NCI-H345 treated with DMSO at 0.1 percent for 48 hours (cell line): Measurements from ENCODE around the gene PCDHGA1.

Experiments
- DNase-seq: peaks from one replicate; lab custom pipeline; 2025; ENCODE audit not compliant: unreplicated experiment; lab: John Stamatoyannopoulos, UW

Gene PCDHGA1

GRCh38 chr5:141512911-141513626, 182.8 kb downstream of the PCDHGA1 start:
- no peak for DNase-seq

- no peak for DNase-seq
Measured at GRCh38 chr5:141513627-141514329, 183.5 kb downstream of the PCDHGA1 start.

GRCh38 chr5:141514330-141515133, 184.2 kb downstream of the PCDHGA1 start:
- DNase-seq: no peak

GRCh38 chr5:141515141-141515540, 184.8 kb downstream of the PCDHGA1 start:
- no peak for DNase-seq

DNA sequence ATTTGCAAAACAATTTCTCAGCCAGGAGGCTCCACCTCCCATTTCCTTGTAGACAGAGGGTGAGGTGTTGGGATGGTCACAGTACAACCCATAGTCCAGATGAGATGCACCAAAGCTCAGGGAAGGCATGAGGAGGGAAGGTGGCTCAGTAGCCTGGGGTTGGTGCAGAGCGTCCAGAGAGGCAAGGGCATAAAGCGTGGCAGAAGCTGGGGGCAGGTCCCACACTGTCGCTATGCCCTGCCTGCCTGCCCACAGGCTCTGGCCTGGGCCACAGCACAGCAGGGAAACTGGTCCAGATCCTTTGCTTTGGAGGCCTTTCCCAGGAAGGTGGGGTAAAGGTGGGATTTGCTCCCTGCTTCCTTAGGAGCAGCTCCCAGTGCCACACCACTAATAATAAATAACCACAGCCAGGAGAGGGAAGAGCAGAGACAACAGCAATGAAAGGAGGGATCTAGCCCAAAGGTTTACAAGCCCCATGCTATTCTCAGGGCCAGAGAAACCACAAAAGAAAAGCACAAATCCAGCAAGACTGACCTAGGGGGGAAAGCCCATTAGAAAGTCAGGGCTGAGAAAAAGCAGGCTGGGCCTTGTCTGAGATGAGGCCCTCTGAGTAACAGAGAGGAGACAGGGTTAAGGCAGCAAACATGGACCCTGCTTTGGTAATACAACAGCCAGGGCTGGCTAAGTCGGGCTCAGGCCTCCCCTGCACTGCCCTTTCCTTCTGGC, 185.8 kb downstream of the PCDHGA1 start:
- DNase-seq: no peak

GRCh38 chr5:141516672-141517025, 186.3 kb downstream of the PCDHGA1 start:
- no peak for DNase-seq

- DNase-seq: no peak
Measured at GRCh38 chr5:141517312-141517711, 187.0 kb downstream of the PCDHGA1 start.

DNA sequence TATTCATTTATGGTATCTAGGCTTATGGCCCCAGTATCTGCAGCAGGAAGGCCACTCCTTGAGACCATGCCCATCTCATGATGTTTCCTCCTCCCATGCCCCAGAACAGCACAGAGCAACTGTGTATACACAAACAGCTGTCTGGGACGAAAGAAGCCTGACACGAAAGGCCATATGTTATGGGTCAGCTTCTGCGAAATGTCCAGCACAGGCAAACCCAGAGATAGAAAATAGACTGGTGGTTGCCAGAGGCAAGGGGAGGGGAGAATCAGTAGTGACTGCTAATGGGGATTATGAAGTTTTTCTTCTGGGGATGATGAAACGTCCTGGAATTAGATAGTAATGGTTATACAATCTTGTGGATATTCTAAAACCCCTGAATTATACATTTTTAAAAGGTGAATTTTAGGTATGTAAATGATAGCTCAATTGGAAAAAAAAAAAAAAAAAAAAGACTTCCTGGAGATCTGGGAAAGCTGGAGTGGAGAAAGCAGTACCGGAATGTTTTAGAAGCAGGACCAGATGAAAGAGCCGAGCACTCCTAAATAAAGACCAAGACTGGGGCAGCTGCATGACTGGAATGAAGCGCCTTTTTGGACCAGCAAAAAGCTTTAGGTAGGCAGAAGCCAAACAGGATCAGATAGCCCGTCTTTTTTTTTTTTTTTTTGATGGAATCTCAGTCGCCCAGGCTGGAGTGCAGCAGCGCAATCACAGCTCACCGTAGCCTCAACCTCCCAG, 187.7 kb downstream of the PCDHGA1 start:
- no peak for DNase-seq

GRCh38 chr5:141518618-141519015, 188.3 kb downstream of the PCDHGA1 start:
- no peak for DNase-seq

GRCh38 chr5:141519605-141520565, 189.6 kb downstream of the PCDHGA1 start:
- no peak for DNase-seq

DNA sequence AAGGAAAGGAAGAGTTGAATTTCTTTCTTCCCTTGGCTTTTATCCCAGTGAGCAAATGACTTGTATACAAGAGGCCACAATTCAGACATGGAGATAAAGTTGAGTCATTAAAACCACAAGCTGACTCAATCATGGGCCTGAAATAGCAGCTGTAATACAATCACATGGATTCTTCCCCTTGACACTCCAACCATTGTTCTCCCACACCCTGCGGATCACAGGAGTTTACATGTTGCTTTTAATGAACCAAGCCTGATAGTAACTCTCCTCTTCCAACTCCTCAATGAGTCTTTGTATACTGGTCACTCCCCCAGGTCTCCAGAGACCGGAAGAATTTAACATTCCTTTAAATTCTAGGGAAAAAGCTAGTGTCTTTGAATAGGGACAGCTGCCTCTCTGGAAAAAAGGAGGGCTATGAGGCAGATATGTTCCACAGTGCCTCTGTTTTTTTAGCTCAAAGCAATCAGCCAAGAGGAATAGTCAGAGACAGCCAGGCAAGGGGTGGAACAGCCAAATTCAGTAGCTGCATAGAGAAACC, 191.0 kb downstream of the PCDHGA1 start:
- DNase-seq: no peak

GRCh38 chr5:141522301-141522700, 192.0 kb downstream of the PCDHGA1 start:
- no peak for DNase-seq

DNA sequence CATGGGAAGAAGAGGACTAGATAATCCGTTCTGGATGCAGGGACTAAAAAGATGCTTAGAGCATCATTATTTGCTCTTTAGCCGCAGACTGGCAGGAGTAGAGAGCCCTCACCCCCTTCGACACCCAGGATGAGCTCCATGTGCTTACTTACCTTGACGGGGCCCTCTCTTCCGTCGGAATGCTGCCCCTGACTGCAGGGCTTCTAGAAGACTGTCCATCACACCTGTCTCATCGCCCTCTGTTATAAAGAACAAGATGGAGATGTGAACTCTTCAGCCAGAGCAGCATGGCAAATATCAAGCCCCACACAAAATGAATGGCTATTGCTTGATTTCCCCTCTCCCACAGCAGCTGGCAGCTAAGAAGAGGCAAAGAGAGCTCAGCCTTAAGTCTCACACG, 193.7 kb downstream of the PCDHGA1 start:
- no peak for DNase-seq

- peak; percentile 67 for DNase-seq
Measured at GRCh38 chr5:141524604-141525597, 194.6 kb downstream of the PCDHGA1 start.

GRCh38 chr5:141525653-141526052, 195.3 kb downstream of the PCDHGA1 start:
- no peak for DNase-seq

DNA sequence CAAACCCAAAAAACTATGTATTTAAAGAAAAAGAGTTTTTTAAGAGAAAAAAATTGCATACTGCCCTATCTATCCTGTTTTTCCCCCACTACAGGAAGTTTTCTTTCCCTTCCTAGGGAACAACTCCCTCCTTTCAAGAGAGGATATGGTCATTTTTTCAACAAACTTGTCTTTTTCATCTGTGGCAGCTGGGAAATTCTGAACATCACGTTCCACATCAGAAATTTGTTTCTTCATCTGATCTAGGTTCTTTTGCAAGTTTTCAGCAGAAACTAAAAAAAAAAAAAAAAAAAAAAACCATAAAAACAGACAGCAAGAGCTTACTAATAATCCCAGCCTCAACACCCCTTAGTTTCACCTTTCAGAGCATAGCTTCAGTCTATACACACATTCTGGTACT, 197.1 kb downstream of the PCDHGA1 start:
- no peak for DNase-seq

GRCh38 chr5:141528291-141528984, 198.1 kb downstream of the PCDHGA1 start:
- no peak for DNase-seq
